ENCODE results near the gene RBM15B. TPM values are rescaled to one million over a fixed set of nuclear protein-coding genes. Genes with fewer than 3 reads are reported as not detected.

RBM15B gene
- total RNA-seq, 1 donor from 2014 or later: 12.5 TPM

GRCh38 chr3:51354172-51354571 is 36.9 kb upstream of the RBM15B start:
- Histone ChIP-seq H3K9me3 (replicated peaks) (no peaks in the 10 kb centered on the region), H3K36me3 (peaks cover 8% of the 10 kb centered on the region), H3K4me3 (no peak overlapping the region), H3K27me3 (ENCODE audit: low read depth) (no peaks in the 10 kb centered on the region), H3K27ac (replicated peaks) (no peak overlapping the region), H3K4me1 (no peaks in the 10 kb centered on the region)
- no peak for TF ChIP-seq CTCF (IDR thresholded peaks at IDR 0.05; ENCODE audit: borderline replicate concordance)
- intact Hi-C loops (cut with micrococcal nuclease): no loop called here
- no peak for DNase-seq

GRCh38 chr3:51354731-51355615 is 36.1 kb upstream of the RBM15B start:
- H3K27me3 ChIP-seq (ENCODE audit: low read depth): no peaks in the 10 kb centered on the region
- H3K27ac ChIP-seq (replicated peaks): no peak overlapping the region
- no peak overlapping the region for H3K4me3 ChIP-seq
- no peak for TF ChIP-seq CTCF (IDR thresholded peaks at IDR 0.05; ENCODE audit: borderline replicate concordance)
- H3K4me1 ChIP-seq: no peaks in the 10 kb centered on the region
- no peak for DNase-seq
- intact Hi-C loops (cut with micrococcal nuclease): no loop called here
- no peaks in the 10 kb centered on the region for H3K9me3 ChIP-seq (replicated peaks)
- peaks cover 8% of the 10 kb centered on the region for H3K36me3 ChIP-seq

GRCh38 chr3:51355891-51356578 is 35.0 kb upstream of the RBM15B start:
- Histone ChIP-seq H3K27me3 (ENCODE audit: low read depth) (no peaks in the 10 kb centered on the region), H3K9me3 (replicated peaks) (no peaks in the 10 kb centered on the region), H3K4me3 (no peak overlapping the region), H3K4me1 (no peaks in the 10 kb centered on the region), H3K27ac (replicated peaks) (no peak overlapping the region), H3K36me3 (peaks cover 8% of the 10 kb centered on the region)
- no peak for DNase-seq
- no peak for TF ChIP-seq CTCF (IDR thresholded peaks at IDR 0.05; ENCODE audit: borderline replicate concordance)
- intact Hi-C loops (cut with micrococcal nuclease): no loop called here

GRCh38 chr3:51357856-51358255 is 33.2 kb upstream of the RBM15B start:
- no peak for DNase-seq
- no peak overlapping the region for H3K27ac ChIP-seq (replicated peaks)
- no peaks in the 10 kb centered on the region for H3K9me3 ChIP-seq (replicated peaks)
- intact Hi-C loops (cut with micrococcal nuclease): no loop called here
- H3K27me3 ChIP-seq (ENCODE audit: low read depth): no peaks in the 10 kb centered on the region
- TF ChIP-seq CTCF (IDR thresholded peaks at IDR 0.05; ENCODE audit: borderline replicate concordance): no peak
- H3K4me3 ChIP-seq: no peak overlapping the region
- H3K4me1 ChIP-seq: no peaks in the 10 kb centered on the region
- peaks cover 13% of the 10 kb centered on the region for H3K36me3 ChIP-seq

- no peak for DNase-seq
- H3K27me3 ChIP-seq (ENCODE audit: low read depth): no peaks in the 10 kb centered on the region
- no peak overlapping the region for H3K27ac ChIP-seq (replicated peaks)
- H3K4me3 ChIP-seq: no peak overlapping the region
- no peaks in the 10 kb centered on the region for H3K9me3 ChIP-seq (replicated peaks)
- TF ChIP-seq CTCF (IDR thresholded peaks at IDR 0.05; ENCODE audit: borderline replicate concordance): no peak
- intact Hi-C loops (cut with micrococcal nuclease): no loop called here
- H3K36me3 ChIP-seq: peaks cover 15% of the 10 kb centered on the region
- H3K4me1 ChIP-seq: no peaks in the 10 kb centered on the region
Observed at GRCh38 chr3:51358981-51359380, 32.1 kb upstream of the RBM15B start.

Data from left ventricle myocardium inferior (tissue), 1 donor.